ENCODE data around the gene SPTLC3. TPM values are rescaled to one million over a fixed set of nuclear protein-coding genes. Genes with fewer than 3 reads are reported as not detected.

Gene SPTLC3
- total and polyA plus RNA-seq, 2 experiments from 2014 or later = 0.52 to 0.66 TPM

- no peaks in the 10 kb centered on the region for H3K4me1 ChIP-seq (ENCODE audit: insufficient read depth)
- H4K20me1 ChIP-seq (replicated peaks; ENCODE audit: insufficient read depth) = no peaks in the 10 kb centered on the region
- H3K4me2 ChIP-seq = no peak overlapping the region
- TF ChIP-seq POLR2AphosphoS5 (IDR thresholded peaks at IDR 0.05; ENCODE audit: low read depth) (no peak), EZH2 (IDR thresholded peaks at IDR 0.05; ENCODE audit: low read depth, unreplicated experiment) (no peak), CREB1 (CRISPR knock-in tag; IDR thresholded peaks at IDR 0.05; ENCODE audit: low read depth) (no peak), ZNF114 (CRISPR knock-in tag; IDR thresholded peaks at IDR 0.05) (no peak), EZH2phosphoT487 (IDR thresholded peaks at IDR 0.05; ENCODE audit: unreplicated experiment) (no peak), STAT1 (IDR thresholded peaks at IDR 0.05; ENCODE audit: unreplicated experiment) (no peak), CTCF (conservative IDR thresholded peaks at IDR 0.05; ENCODE audit: low read depth in 2 of 2) (no peak), REST (IDR thresholded peaks at IDR 0.05; ENCODE audit: unreplicated experiment) (no peak), ZNF331 (CRISPR knock-in tag; IDR thresholded peaks at IDR 0.05; ENCODE audit: low read depth) (no peak), JUNB (IDR thresholded peaks at IDR 0.05; ENCODE audit: unreplicated experiment) (no peak), NANOG (IDR thresholded peaks at IDR 0.05; ENCODE audit: borderline replicate concordance) (no peak), ETS1 (IDR thresholded peaks at IDR 0.05) (no peak), ZNF462 (CRISPR knock-in tag; IDR thresholded peaks at IDR 0.05) (no peak)
- Mint-ChIP-seq H3K4me1 (no peaks in the 10 kb centered on the region; the same call in 2 of the 3 replicates), H3K27ac (no peak overlapping the region), H3K4me3 (no peak overlapping the region), H3K9me3 (no peaks in the 10 kb centered on the region), H3K36me3 (ENCODE audit: low read depth) (no peaks in the 10 kb centered on the region), H3K27me3 (ENCODE audit: insufficient read depth, low read depth, poor library complexity) (peaks cover 2% of the 10 kb centered on the region)
- no peak for DNase-seq (ENCODE audit: low spot score)
- H2AFZ ChIP-seq = no peak overlapping the region
- H3K27me3 ChIP-seq (ENCODE audit: insufficient read depth) = no peaks in the 10 kb centered on the region
- H3K79me2 ChIP-seq (replicated peaks; ENCODE audit: insufficient read depth) = no peaks in the 10 kb centered on the region
- H3K27ac ChIP-seq (ENCODE audit: low read depth) = no peak overlapping the region
- peaks cover 8% of the 10 kb centered on the region; the same call in 1 of the 2 replicates for H3K9me2 ChIP-seq (ENCODE audit: insufficient read depth)
- no peak for ATAC-seq
- no peaks in the 10 kb centered on the region for H3F3A ChIP-seq (replicated peaks; ENCODE audit: low read depth)
- no peak overlapping the region for H3K4me3 ChIP-seq
- no peaks in the 10 kb centered on the region for H3K36me3 ChIP-seq (ENCODE audit: insufficient read depth)
These were observed 83.3 kb downstream of the SPTLC3 start for GRCh38 chr20:13092111-13092510.
